Measurements from ENCODE around the gene SWI5. TPM values are rescaled to one million over a fixed set of nuclear protein-coding genes. Genes with fewer than 3 reads are reported as not detected.

SWI5 gene
- total RNA-seq, 1 experiment from 2014 or later: 18.0 TPM

- no TSS peak for BruUV-seq (replicated peaks)
- Histone ChIP-seq H3K4me1 (peaks cover 5% of the 10 kb centered on the region), H3K9me3 (no peaks in the 10 kb centered on the region), H3K4me3 (ENCODE audit: low read depth, low read length) (no peak overlapping the region), H3K36me3 (ENCODE audit: control insufficient read depth, insufficient read depth, low read length) (no peaks in the 10 kb centered on the region), H3K27me3 (replicated peaks; ENCODE audit: control insufficient read depth, insufficient read depth, low read length) (no peaks in the 10 kb centered on the region)
- no peak for DNase-seq
- TF ChIP-seq CTCF (IDR thresholded peaks at IDR 0.05; ENCODE audit: insufficient read depth in 1 of 2, low read depth in 1 of 2, low read length in 1 of 2, severe bottlenecking in 1 of 2, unreplicated experiment in 1 of 2): no peak
- H3K27ac Mint-ChIP-seq (ENCODE audit: unreplicated experiment): no peak overlapping the region
- H3K9me3 Mint-ChIP-seq (ENCODE audit: unreplicated experiment): no peaks in the 10 kb centered on the region
- intact Hi-C loops (cut with micrococcal nuclease; ENCODE audit: unreplicated experiment): no loop called here
- H3K27me3 Mint-ChIP-seq (ENCODE audit: insufficient read depth, unreplicated experiment): no peaks in the 10 kb centered on the region
- no peak overlapping the region for H3K4me3 Mint-ChIP-seq (ENCODE audit: unreplicated experiment)
- ChIA-PET POLR2A (no interaction called here), CTCF (no interaction called here)
- peaks cover 26% of the 10 kb centered on the region for H3K36me3 Mint-ChIP-seq (ENCODE audit: insufficient read depth, unreplicated experiment)
- H3K4me1 Mint-ChIP-seq (ENCODE audit: low read depth, unreplicated experiment): peaks cover 18% of the 10 kb centered on the region
These were observed 6.4 kb downstream of the SWI5 start for GRCh38 chr9:128282500-128282899.

GRCh38 chr9:128285033-128285784 lies 9.1 kb downstream of the SWI5 start:
- peaks cover 22% of the 10 kb centered on the region for H3K36me3 Mint-ChIP-seq (ENCODE audit: insufficient read depth, unreplicated experiment)
- ChIA-PET POLR2A (interaction anchor here (2.0 kb wide), 1 partner anchor 9 kb away, joined by 7 read pairs; the partner anchor contains the start of genes GOLGA2 and SWI5), CTCF (no interaction called here)
- H3K9me3 ChIP-seq: no peaks in the 10 kb centered on the region
- H3K27me3 ChIP-seq (replicated peaks; ENCODE audit: control insufficient read depth, insufficient read depth, low read length): no peaks in the 10 kb centered on the region
- no peak overlapping the region for H3K4me3 Mint-ChIP-seq (ENCODE audit: unreplicated experiment)
- H3K4me3 ChIP-seq (ENCODE audit: low read depth, low read length): no peak overlapping the region
- intact Hi-C loops (cut with micrococcal nuclease; ENCODE audit: unreplicated experiment): no loop called here
- no peak for DNase-seq
- BruUV-seq (replicated peaks): no TSS peak
- no peaks in the 10 kb centered on the region for H3K4me1 ChIP-seq
- TF ChIP-seq CTCF (IDR thresholded peaks at IDR 0.05; ENCODE audit: insufficient read depth in 1 of 2, low read depth in 1 of 2, low read length in 1 of 2, severe bottlenecking in 1 of 2, unreplicated experiment in 1 of 2): no peak
- no peak overlapping the region for H3K27ac Mint-ChIP-seq (ENCODE audit: unreplicated experiment)
- no peaks in the 10 kb centered on the region for H3K9me3 Mint-ChIP-seq (ENCODE audit: unreplicated experiment)
- H3K27me3 Mint-ChIP-seq (ENCODE audit: insufficient read depth, unreplicated experiment): no peaks in the 10 kb centered on the region
- H3K36me3 ChIP-seq (ENCODE audit: control insufficient read depth, insufficient read depth, low read length): no peaks in the 10 kb centered on the region
- peaks cover 3% of the 10 kb centered on the region for H3K4me1 Mint-ChIP-seq (ENCODE audit: low read depth, unreplicated experiment)

GRCh38 chr9:128286440-128286839 lies 10.4 kb downstream of the SWI5 start:
- H3K27me3 Mint-ChIP-seq (ENCODE audit: insufficient read depth, unreplicated experiment): no peaks in the 10 kb centered on the region
- Histone ChIP-seq H3K4me1 (no peaks in the 10 kb centered on the region), H3K4me3 (ENCODE audit: low read depth, low read length) (no peak overlapping the region), H3K27me3 (replicated peaks; ENCODE audit: control insufficient read depth, insufficient read depth, low read length) (no peaks in the 10 kb centered on the region), H3K9me3 (no peaks in the 10 kb centered on the region), H3K36me3 (ENCODE audit: control insufficient read depth, insufficient read depth, low read length) (no peaks in the 10 kb centered on the region)
- CTCF ChIA-PET: interaction anchor here (0.5 kb wide), 1 partner anchor 36 kb away, joined by 3 read pairs; no protein-coding TSS in a partner anchor
- H3K4me3 Mint-ChIP-seq (ENCODE audit: unreplicated experiment): no peak overlapping the region
- no peaks in the 10 kb centered on the region for H3K4me1 Mint-ChIP-seq (ENCODE audit: low read depth, unreplicated experiment)
- H3K27ac Mint-ChIP-seq (ENCODE audit: unreplicated experiment): no peak overlapping the region
- no peaks in the 10 kb centered on the region for H3K9me3 Mint-ChIP-seq (ENCODE audit: unreplicated experiment)
- DNase-seq: no peak
- H3K36me3 Mint-ChIP-seq (ENCODE audit: insufficient read depth, unreplicated experiment): peaks cover 14% of the 10 kb centered on the region
- POLR2A ChIA-PET: interaction anchor here (2.0 kb wide), 1 partner anchor 10 kb away, joined by 7 read pairs; the partner anchor contains the start of genes GOLGA2 and SWI5
- BruUV-seq (replicated peaks): no TSS peak
- intact Hi-C loops (cut with micrococcal nuclease; ENCODE audit: unreplicated experiment): no loop called here
- TF ChIP-seq CTCF (IDR thresholded peaks at IDR 0.05; ENCODE audit: insufficient read depth in 1 of 2, low read depth in 1 of 2, low read length in 1 of 2, severe bottlenecking in 1 of 2, unreplicated experiment in 1 of 2): no peak
